ENCODE data around the gene BRD3OS. TPM values are rescaled to one million over a fixed set of nuclear protein-coding genes. Genes with fewer than 3 reads are reported as not detected.

The BRD3OS gene
- total and polyA plus RNA-seq, 2 donors (not counting 3 experiments of a cell fraction or from before 2014, with no cell fraction given) = 11.9 to 15.4 TPM

DNA sequence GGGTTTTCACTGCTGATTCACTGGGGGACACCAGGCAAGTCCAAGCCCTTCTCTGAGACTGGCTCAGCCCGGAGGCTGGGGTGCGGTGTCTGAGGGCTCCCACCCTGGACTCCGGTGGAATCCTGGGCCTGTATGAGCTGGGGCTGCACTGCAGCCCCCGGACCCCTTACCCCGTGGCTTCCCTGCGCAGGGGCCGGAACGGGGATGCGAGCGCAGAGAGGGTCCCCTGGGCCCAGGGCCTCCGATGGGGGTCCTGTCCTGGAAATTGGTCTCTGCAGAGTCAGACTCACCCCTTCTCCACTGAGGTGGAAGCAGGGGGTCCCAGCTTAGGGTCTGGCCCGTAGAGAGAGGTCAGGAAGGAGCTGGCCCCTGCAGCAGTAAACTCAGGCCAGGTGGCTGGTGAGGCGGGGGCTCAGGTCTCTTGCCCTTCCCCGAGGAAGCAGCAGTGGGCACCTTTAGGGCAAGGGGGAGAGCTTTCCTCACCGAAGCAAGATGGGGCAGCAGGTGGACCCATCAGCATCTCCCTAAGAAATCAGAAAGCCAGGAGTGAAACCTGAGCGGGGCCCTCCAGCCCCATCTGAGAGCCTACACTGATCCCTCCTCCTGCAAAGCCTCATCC is 31.5 kb upstream of the BRD3OS start:
- DNase-seq (ENCODE audit: low read depth, low spot score) (no peak), FAIRE-seq (no peak)
- peaks cover 28% of the 10 kb centered on the region for H3K79me2 ChIP-seq (ENCODE audit: control insufficient read depth, insufficient read depth, low read length)
- ChIA-PET POLR2A (interaction anchor here (0.5 to 1.4 kb wide), 3 partner anchors 31 to 211 kb away, joined by 3 to 6 read pairs (median 5); no protein-coding TSS in a partner anchor), CTCF (interaction anchor here (0.8 to 5.5 kb wide), 34 partner anchors 12 to 461 kb away, joined by 3 to 232 read pairs (median 6); partner anchors contain the start of genes BRD3OS and SARDH)
- H3K9me3 ChIP-seq (replicated peaks; ENCODE audit: control insufficient read depth, insufficient read depth, low read length) = no peaks in the 10 kb centered on the region
- no peak for TF ChIP-seq POLR2AphosphoS5 (IDR thresholded peaks at IDR 0.05; ENCODE audit: insufficient read depth, low read depth, low read length)
- TF ChIP-seq GATA2 (IDR thresholded peaks at IDR 0.05; ENCODE audit: insufficient read depth, insufficient read length, low read depth, low read length) = no peak
- TF ChIP-seq POLR2A (IDR thresholded peaks at IDR 0.05; ENCODE audit: low read depth, low read length) = no peak
- TF ChIP-seq, protein P1, sequence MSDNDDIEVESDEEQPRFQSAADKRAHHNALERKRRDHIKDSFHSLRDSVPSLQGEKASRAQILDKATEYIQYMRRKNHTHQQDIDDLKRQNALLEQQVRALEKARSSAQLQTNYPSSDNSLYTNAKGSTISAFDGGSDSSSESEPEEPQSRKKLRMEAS (IDR thresholded peaks at IDR 0.05; ENCODE audit: insufficient read depth, insufficient read length) = no peak
- TF ChIP-seq, protein P2, sequence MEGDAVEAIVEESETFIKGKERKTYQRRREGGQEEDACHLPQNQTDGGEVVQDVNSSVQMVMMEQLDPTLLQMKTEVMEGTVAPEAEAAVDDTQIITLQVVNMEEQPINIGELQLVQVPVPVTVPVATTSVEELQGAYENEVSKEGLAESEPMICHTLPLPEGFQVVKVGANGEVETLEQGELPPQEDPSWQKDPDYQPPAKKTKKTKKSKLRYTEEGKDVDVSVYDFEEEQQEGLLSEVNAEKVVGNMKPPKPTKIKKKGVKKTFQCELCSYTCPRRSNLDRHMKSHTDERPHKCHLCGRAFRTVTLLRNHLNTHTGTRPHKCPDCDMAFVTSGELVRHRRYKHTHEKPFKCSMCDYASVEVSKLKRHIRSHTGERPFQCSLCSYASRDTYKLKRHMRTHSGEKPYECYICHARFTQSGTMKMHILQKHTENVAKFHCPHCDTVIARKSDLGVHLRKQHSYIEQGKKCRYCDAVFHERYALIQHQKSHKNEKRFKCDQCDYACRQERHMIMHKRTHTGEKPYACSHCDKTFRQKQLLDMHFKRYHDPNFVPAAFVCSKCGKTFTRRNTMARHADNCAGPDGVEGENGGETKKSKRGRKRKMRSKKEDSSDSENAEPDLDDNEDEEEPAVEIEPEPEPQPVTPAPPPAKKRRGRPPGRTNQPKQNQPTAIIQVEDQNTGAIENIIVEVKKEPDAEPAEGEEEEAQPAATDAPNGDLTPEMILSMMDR (IDR thresholded peaks at IDR 0.05; ENCODE audit: extremely low read depth in 1 of 2, insufficient read depth in 1 of 2, low read depth in 1 of 2, low read length in 2 of 2) = no peak
- no peak for TF ChIP-seq EZH2 (IDR thresholded peaks at IDR 0.05; ENCODE audit: borderline replicate concordance, low read depth, low read length, severe bottlenecking)
- TF ChIP-seq FOS (IDR thresholded peaks at IDR 0.05; ENCODE audit: borderline replicate concordance, insufficient read depth, low read length) = no peak
- TF ChIP-seq JUN (IDR thresholded peaks at IDR 0.05; ENCODE audit: borderline replicate concordance, insufficient read depth, insufficient read length, low read depth) = no peak
- no peak for TF ChIP-seq MYC (IDR thresholded peaks at IDR 0.05; ENCODE audit: low read depth, low read length)
- peaks cover 15% of the 10 kb centered on the region for H3K4me1 ChIP-seq (ENCODE audit: control insufficient read depth, extremely low read depth, insufficient read depth, low read length)
- H3K27ac ChIP-seq (ENCODE audit: insufficient read depth, low read depth, low read length) = no peak overlapping the region
- dilution Hi-C loops (cut with MboI; ENCODE audit: extremely low pct_ligation_motif_present, low sequenced_read_pairs) = no loop called here
- H3K9ac ChIP-seq (replicated peaks; ENCODE audit: extremely low read depth, insufficient read depth, low read length) = peak overlapping the region; percentile 69
- H3K9me1 ChIP-seq (replicated peaks; ENCODE audit: control insufficient read depth, extremely low read depth, insufficient read depth, low read length) = no peaks in the 10 kb centered on the region
- H4K20me1 ChIP-seq (replicated peaks; ENCODE audit: control insufficient read depth, extremely low read depth, insufficient read depth, low read length) = no peaks in the 10 kb centered on the region
- H3K27me3 ChIP-seq (ENCODE audit: control insufficient read depth in 2 of 2, insufficient read depth in 2 of 2, low read length in 2 of 2) = no peaks in the 10 kb centered on the region
- no TSS peak for BruUV-seq (replicated peaks)
- H3K4me3 ChIP-seq (replicated peaks in 1 of 3; ENCODE audit: insufficient read depth in 1 of 3, low read depth in 1 of 3, low read length in 3 of 3) = peak overlapping the region in 2 of 3 experiments; percentile 51 to 67
- H3K36me3 ChIP-seq (ENCODE audit: control insufficient read depth in 2 of 2, extremely low read depth in 1 of 2, insufficient read depth in 2 of 2, low read length in 2 of 2) = no peaks in the 10 kb centered on the region
- peak overlapping the region; percentile 82 for H3K4me2 ChIP-seq (ENCODE audit: insufficient read depth, low read length)
- intact Hi-C loops (cut with micrococcal nuclease) = loop anchor here (1.0 to 5.0 kb wide), 8 partner anchors 31 to 460 kb away; partner anchors contain the start of gene BRD3OS
- no peak overlapping the region for H2AFZ ChIP-seq (ENCODE audit: low read depth, low read length)
